ENCODE data around the gene DPH2.

GRCh38 chr1:43998000-43998378 is 28.2 kb downstream of the DPH2 start:
- TF ChIP-seq CTCF (IDR thresholded peaks at IDR 0.05) (no peak), POLR2A (IDR thresholded peaks at IDR 0.05) (no peak)
